ENCODE data around the gene CCDC92. TPM values are rescaled to one million over a fixed set of nuclear protein-coding genes. Genes with fewer than 3 reads are reported as not detected.

Gene CCDC92
- total RNA-seq, 1 donor from 2014 or later = 55.1 TPM

GRCh38 chr12:124000111-124000510 lies 27.5 kb upstream of the CCDC92 start:
- Mint-ChIP-seq H3K27ac (ENCODE audit: unreplicated experiment) (no peak overlapping the region), H3K36me3 (ENCODE audit: unreplicated experiment) (peaks cover 22% of the 10 kb centered on the region), H3K4me3 (ENCODE audit: unreplicated experiment) (no peak overlapping the region), H3K27me3 (ENCODE audit: unreplicated experiment) (no peaks in the 10 kb centered on the region), H3K9me3 (ENCODE audit: unreplicated experiment) (no peaks in the 10 kb centered on the region), H3K4me1 (ENCODE audit: unreplicated experiment) (peaks cover 18% of the 10 kb centered on the region)
- TF ChIP-seq, protein P1, sequence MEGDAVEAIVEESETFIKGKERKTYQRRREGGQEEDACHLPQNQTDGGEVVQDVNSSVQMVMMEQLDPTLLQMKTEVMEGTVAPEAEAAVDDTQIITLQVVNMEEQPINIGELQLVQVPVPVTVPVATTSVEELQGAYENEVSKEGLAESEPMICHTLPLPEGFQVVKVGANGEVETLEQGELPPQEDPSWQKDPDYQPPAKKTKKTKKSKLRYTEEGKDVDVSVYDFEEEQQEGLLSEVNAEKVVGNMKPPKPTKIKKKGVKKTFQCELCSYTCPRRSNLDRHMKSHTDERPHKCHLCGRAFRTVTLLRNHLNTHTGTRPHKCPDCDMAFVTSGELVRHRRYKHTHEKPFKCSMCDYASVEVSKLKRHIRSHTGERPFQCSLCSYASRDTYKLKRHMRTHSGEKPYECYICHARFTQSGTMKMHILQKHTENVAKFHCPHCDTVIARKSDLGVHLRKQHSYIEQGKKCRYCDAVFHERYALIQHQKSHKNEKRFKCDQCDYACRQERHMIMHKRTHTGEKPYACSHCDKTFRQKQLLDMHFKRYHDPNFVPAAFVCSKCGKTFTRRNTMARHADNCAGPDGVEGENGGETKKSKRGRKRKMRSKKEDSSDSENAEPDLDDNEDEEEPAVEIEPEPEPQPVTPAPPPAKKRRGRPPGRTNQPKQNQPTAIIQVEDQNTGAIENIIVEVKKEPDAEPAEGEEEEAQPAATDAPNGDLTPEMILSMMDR (IDR thresholded peaks at IDR 0.05) = no peak
- no peak for DNase-seq (ENCODE audit: extremely low spot score, unreplicated experiment)

- H3K9me3 Mint-ChIP-seq (ENCODE audit: unreplicated experiment) = no peaks in the 10 kb centered on the region
- DNase-seq (ENCODE audit: extremely low spot score, unreplicated experiment) = no peak
- no peaks in the 10 kb centered on the region for H3K27me3 Mint-ChIP-seq (ENCODE audit: unreplicated experiment)
- H3K36me3 Mint-ChIP-seq (ENCODE audit: unreplicated experiment) = peaks cover 22% of the 10 kb centered on the region
- TF ChIP-seq, protein P1 (IDR thresholded peaks at IDR 0.05) = no peak
- peaks cover 21% of the 10 kb centered on the region for H3K4me1 Mint-ChIP-seq (ENCODE audit: unreplicated experiment)
- no peak overlapping the region for H3K27ac Mint-ChIP-seq (ENCODE audit: unreplicated experiment)
- H3K4me3 Mint-ChIP-seq (ENCODE audit: unreplicated experiment) = no peak overlapping the region
These were observed 26.3 kb upstream of the CCDC92 start for GRCh38 chr12:123998991-123999359.

DNA sequence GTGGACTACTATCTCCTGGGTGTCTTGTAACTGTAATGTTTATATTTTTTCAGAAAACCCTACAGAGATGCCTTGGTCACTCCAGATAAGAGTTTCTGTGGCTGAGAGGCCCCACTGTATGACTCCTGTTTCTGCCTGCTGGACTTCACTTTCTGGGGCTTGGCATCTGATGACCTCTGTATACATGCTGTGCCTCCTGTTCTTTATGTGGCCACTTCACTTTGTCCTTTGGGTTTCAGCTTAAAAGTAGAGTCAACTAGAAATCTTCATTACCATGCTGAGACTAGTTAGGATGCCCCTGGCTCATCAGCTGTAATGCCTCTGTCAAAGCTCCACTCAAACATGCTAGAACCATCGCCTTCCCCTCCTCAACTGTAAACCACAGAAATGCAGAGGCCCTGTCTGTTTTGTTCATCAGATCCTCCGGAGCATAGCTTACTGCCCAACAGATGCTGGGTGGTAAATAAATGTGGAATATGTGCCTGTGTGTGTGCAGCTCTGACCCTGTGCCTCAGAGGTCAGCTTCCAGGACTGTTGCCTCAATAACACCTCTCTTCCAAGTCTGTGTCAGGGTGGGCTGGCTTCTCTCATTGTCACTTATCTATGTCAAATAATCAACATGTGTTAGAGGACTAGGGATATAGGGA lies 25.8 kb upstream of the CCDC92 start:
- peaks cover 26% of the 10 kb centered on the region for H3K36me3 Mint-ChIP-seq (ENCODE audit: unreplicated experiment)
- H3K9me3 Mint-ChIP-seq (ENCODE audit: unreplicated experiment) = no peaks in the 10 kb centered on the region
- H3K27ac Mint-ChIP-seq (ENCODE audit: unreplicated experiment) = no peak overlapping the region
- no peaks in the 10 kb centered on the region for H3K27me3 Mint-ChIP-seq (ENCODE audit: unreplicated experiment)
- TF ChIP-seq, protein P1 (IDR thresholded peaks at IDR 0.05) = no peak
- DNase-seq (ENCODE audit: extremely low spot score, unreplicated experiment) = no peak
- no peak overlapping the region for H3K4me3 Mint-ChIP-seq (ENCODE audit: unreplicated experiment)
- H3K4me1 Mint-ChIP-seq (ENCODE audit: unreplicated experiment) = peaks cover 26% of the 10 kb centered on the region

- peaks cover 28% of the 10 kb centered on the region for H3K36me3 Mint-ChIP-seq (ENCODE audit: unreplicated experiment)
- no peaks in the 10 kb centered on the region for H3K9me3 Mint-ChIP-seq (ENCODE audit: unreplicated experiment)
- no peak for DNase-seq (ENCODE audit: extremely low spot score, unreplicated experiment)
- H3K27me3 Mint-ChIP-seq (ENCODE audit: unreplicated experiment) = no peaks in the 10 kb centered on the region
- no peak overlapping the region for H3K4me3 Mint-ChIP-seq (ENCODE audit: unreplicated experiment)
- no peak overlapping the region for H3K27ac Mint-ChIP-seq (ENCODE audit: unreplicated experiment)
- peaks cover 29% of the 10 kb centered on the region for H3K4me1 Mint-ChIP-seq (ENCODE audit: unreplicated experiment)
- TF ChIP-seq, protein P1 (IDR thresholded peaks at IDR 0.05) = no peak
These were observed 25.3 kb upstream of the CCDC92 start for GRCh38 chr12:123997908-123998307.

DNA sequence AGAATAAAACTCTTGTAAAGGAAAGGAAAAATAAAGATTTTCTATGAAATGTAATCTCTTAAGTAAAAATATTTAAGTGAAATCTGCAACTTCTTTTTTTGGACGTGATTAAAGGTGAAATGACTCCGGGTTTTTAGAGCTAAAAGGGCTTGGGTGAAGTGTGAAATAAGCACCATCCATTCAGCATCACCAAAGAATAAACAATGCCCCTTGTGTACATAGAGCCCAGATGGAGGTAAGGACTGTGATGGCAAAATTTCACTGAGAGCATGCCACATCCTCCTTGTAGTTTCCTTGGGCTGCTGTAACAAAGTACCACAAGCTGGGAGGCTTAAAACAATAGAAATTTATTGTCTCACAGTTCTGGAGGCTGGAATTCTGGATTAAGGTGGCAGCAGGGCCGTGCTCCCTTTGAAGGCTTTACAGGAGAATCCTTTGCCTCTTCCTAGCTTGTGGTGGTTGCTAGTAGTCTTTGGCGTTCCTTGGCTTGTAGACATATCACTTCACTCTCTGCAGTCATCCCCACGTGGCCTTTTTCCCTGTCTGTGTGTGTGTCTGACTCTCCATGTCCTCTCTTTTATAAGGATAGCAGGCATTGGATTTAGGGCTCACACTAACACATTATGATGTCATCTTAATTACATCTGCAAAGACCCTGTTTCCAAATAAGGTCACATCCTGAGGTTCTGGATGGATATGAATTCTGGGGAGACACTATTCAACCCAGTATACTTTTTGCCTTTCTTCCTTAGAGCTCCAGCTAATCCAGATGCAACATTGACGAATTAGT lies 24.6 kb upstream of the CCDC92 start:
- no peak for DNase-seq (ENCODE audit: extremely low spot score, unreplicated experiment)
- H3K36me3 Mint-ChIP-seq (ENCODE audit: unreplicated experiment) = peaks cover 30% of the 10 kb centered on the region
- H3K9me3 Mint-ChIP-seq (ENCODE audit: unreplicated experiment) = no peaks in the 10 kb centered on the region
- H3K4me3 Mint-ChIP-seq (ENCODE audit: unreplicated experiment) = no peak overlapping the region
- no peak overlapping the region for H3K27ac Mint-ChIP-seq (ENCODE audit: unreplicated experiment)
- TF ChIP-seq, protein P1 (IDR thresholded peaks at IDR 0.05) = no peak
- H3K4me1 Mint-ChIP-seq (ENCODE audit: unreplicated experiment) = peaks cover 29% of the 10 kb centered on the region
- H3K27me3 Mint-ChIP-seq (ENCODE audit: unreplicated experiment) = no peaks in the 10 kb centered on the region
